Osteoblast (primary cell): ENCODE results near the gene HDAC11. TPM values are rescaled to one million over a fixed set of nuclear protein-coding genes. Genes with fewer than 3 reads are reported as not detected.

Source experiments
- DNase-seq: peaks from one replicate; pipeline ENCODE4 v3.0.0; 2011; ENCODE audit warnings: low spot score, mixed read lengths; ENCODE audit not compliant: insufficient read length; ENCODE audit errors: missing footprints
- H2AFZ ChIP-seq: 2 replicates; pipeline ENCODE4 v1.6.0; 2011; ENCODE audit warnings: mild to moderate bottlenecking, low read length
- H3K27ac ChIP-seq: 2 replicates; pipeline ENCODE4 v1.5.1; 2011; ENCODE audit warnings: mild to moderate bottlenecking, low read depth, low read length, moderate library complexity
- H3K27me3 ChIP-seq: 2 replicates; pipeline ENCODE4 v1.6.0; 2012; ENCODE audit warnings: mild to moderate bottlenecking, control low read depth, inconsistent platforms, low read length, moderate library complexity; ENCODE audit not compliant: insufficient read depth
- H3K36me3 ChIP-seq: 2 replicates; pipeline ENCODE4 v1.5.1; 2011; ENCODE audit warnings: mild to moderate bottlenecking, low read length, control low read depth, moderate library complexity; ENCODE audit not compliant: insufficient read depth
- H3K4me1 ChIP-seq: 2 replicates; pipeline ENCODE4 v1.5.1; 2011; ENCODE audit warnings: mild to moderate bottlenecking, low read length, control low read depth, moderate library complexity; ENCODE audit not compliant: insufficient read depth
- H3K4me2 ChIP-seq: 2 replicates; pipeline ENCODE4 v1.6.0; 2011; ENCODE audit warnings: mild to moderate bottlenecking, low read length; ENCODE audit not compliant: insufficient read depth
- H3K4me3 ChIP-seq: fragments of 200-600 bp; sonication (generic); 3 replicates; pipeline ENCODE4 v1.5.1; 2012; ENCODE audit warnings: mild to moderate bottlenecking, low read length, inconsistent platforms; ENCODE audit not compliant: insufficient read depth
- H3K79me2 ChIP-seq: 2 replicates; pipeline ENCODE4 v1.6.0; 2012; ENCODE audit warnings: mild to moderate bottlenecking, low read length, control low read depth, inconsistent platforms; ENCODE audit not compliant: insufficient read depth
- H3K9me3 ChIP-seq: 2 replicates; pipeline ENCODE4 v1.5.1; 2011; ENCODE audit warnings: low read depth, low read length, control low read depth
- H4K20me1 ChIP-seq: 2 replicates; pipeline ENCODE4 v1.6.0; 2012; ENCODE audit warnings: mild to moderate bottlenecking, low read length, control low read depth; ENCODE audit not compliant: insufficient read depth
- CTCF ChIP-seq: IDR thresholded peaks from 2 replicates; pipeline ENCODE4 v1.5.1; 2011; ENCODE audit warnings: mild to moderate bottlenecking, low read depth, low read length, moderate library complexity; ENCODE audit errors: extremely low read depth
- total RNA-seq: library from RNA; depleted of rRNA; stranded (reverse); fragments of >200 nt; gene quantifications from 2 replicates; pipeline ENCODE4 v1.2.3, GENCODE V29; 2012

HDAC11 gene
- total RNA-seq, 1 donor, result 11.2 TPM

DNA sequence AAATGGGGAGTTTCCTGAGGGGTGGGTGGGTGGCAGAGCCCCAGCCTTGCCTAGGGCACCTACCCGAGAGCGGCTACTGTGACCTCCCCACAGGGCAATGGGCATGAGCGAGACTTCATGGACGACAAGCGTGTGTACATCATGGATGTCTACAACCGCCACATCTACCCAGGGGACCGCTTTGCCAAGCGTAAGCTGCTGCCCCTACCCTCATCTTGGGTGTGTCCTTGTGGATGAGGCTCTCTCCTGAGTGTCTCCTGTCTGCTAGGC, 22.6 kb downstream of the HDAC11 start:
- Histone ChIP-seq H3K36me3 (no peaks in the 10 kb centered on the region), H4K20me1 (no peaks in the 10 kb centered on the region), H3K4me1 (peaks cover 2% of the 10 kb centered on the region), H3K4me2 (no peak overlapping the region), H3K79me2 (no peaks in the 10 kb centered on the region), H3K4me3 (no peak overlapping the region), H2AFZ (no peak overlapping the region), H3K27me3 (no peaks in the 10 kb centered on the region), H3K9me3 (no peaks in the 10 kb centered on the region), H3K27ac (no peak overlapping the region)
- TF ChIP-seq CTCF, result no peak
- no peak for DNase-seq

DNA sequence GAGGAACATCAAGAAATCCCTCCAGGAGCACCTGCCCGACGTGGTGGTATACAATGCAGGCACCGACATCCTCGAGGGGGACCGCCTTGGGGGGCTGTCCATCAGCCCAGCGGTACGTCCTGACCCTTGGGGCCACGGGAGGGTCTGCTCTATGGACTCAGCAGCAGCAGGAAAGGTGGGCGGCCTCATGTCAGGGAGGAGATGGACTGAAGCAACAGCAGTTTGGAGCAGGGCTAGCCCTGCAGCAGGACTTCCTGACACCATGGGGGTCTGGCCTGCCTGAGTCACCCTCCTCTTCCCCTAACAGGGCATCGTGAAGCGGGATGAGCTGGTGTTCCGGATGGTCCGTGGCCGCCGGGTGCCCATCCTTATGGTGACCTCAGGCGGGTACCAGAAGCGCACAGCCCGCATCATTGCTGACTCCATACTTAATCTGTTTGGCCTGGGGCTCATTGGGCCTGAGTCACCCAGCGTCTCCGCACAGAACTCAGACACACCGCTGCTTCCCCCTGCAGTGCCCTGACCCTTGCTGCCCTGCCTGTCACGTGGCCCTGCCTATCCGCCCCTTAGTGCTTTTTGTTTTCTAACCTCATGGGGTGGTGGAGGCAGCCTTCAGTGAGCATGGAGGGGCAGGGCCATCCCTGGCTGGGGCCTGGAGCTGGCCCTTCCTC, 24.2 kb downstream of the HDAC11 start:
- TF ChIP-seq CTCF, result no peak
- Histone ChIP-seq H3K36me3 (no peaks in the 10 kb centered on the region), H3K4me1 (peaks cover 6% of the 10 kb centered on the region), H3K79me2 (no peaks in the 10 kb centered on the region), H2AFZ (no peak overlapping the region), H3K4me2 (no peak overlapping the region), H3K4me3 (no peak overlapping the region), H4K20me1 (no peaks in the 10 kb centered on the region), H3K9me3 (no peaks in the 10 kb centered on the region), H3K27ac (no peak overlapping the region), H3K27me3 (no peaks in the 10 kb centered on the region)
- peak; percentile 81 for DNase-seq

DNA sequence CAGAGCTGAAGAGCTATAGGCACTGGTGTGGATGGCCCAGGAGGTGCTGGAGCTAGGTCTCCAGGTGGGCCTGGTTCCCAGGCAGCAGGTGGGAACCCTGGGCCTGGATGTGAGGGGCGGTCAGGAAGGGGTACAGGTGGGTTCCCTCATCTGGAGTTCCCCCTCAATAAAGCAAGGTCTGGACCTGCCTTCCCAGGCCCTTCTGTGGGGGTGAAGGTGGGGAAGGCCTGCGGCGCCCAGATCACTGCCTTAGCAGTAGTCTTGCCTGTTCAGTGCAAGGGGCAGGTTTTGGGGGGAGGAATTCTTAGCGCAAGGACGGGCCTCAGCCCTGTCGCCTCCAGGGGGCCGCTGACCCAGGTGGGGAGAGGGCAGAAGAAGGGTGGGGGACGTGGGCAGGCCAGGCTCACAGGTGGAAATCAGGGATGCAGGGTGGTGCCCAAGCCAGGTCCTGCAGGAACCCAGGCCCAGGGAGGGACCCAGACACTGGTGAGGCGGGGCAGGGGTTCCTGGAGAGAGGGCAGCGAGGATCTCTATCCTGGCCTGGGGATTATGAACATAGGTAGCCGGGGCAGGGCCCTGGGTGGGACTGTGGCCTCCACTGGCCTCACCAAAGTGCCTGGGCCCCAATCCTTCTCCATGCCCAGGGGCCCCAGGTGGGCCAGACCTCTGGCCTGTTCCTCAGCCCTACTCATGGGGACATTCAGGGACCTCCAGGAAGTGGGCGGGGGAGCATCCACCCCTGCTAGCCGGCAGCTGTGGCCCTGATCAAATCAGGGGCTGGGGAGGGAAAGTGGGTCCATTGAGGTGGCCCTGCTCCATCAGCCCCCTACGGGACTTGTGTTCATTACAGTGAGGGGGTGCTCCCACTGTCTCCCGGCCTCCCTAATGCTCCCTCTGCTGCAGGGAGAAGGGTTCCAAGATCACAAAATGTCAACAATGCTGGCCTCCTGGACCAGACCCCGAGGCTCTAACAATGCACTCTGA, 25.3 kb downstream of the HDAC11 start:
- H4K20me1 ChIP-seq, result no peaks in the 10 kb centered on the region
- H3K9me3 ChIP-seq, result no peaks in the 10 kb centered on the region
- H3K79me2 ChIP-seq, result no peaks in the 10 kb centered on the region
- no peak overlapping the region for H3K4me2 ChIP-seq
- no peak overlapping the region for H3K27ac ChIP-seq
- no peaks in the 10 kb centered on the region for H3K36me3 ChIP-seq
- H3K4me1 ChIP-seq, result peaks cover 6% of the 10 kb centered on the region
- DNase-seq, result peak; percentile 61
- H2AFZ ChIP-seq, result no peak overlapping the region
- H3K27me3 ChIP-seq, result no peaks in the 10 kb centered on the region
- no peak for TF ChIP-seq CTCF
- no peak overlapping the region for H3K4me3 ChIP-seq

GRCh38 chr3:13506239-13506638, 26.1 kb downstream of the HDAC11 start:
- Histone ChIP-seq H3K4me3 (no peak overlapping the region), H3K4me1 (peaks cover 6% of the 10 kb centered on the region), H3K27ac (no peak overlapping the region), H4K20me1 (no peaks in the 10 kb centered on the region), H2AFZ (no peak overlapping the region), H3K9me3 (no peaks in the 10 kb centered on the region), H3K27me3 (no peaks in the 10 kb centered on the region), H3K36me3 (no peaks in the 10 kb centered on the region), H3K79me2 (no peaks in the 10 kb centered on the region), H3K4me2 (no peak overlapping the region)
- DNase-seq, result peak; percentile 42
- no peak for TF ChIP-seq CTCF
